PC-3 (cell line): Measurements from ENCODE around the gene TUBA4A. TPM values are rescaled to one million over a fixed set of nuclear protein-coding genes. Genes with fewer than 3 reads are reported as not detected.
A peak's percentile ranks its signal among the peaks of the same experiment; 100 is the strongest.

Source experiments
- ATAC-seq: fragments of 200-7000 bp; cut with Tn5 transposase; 2 replicates; pipeline ENCODE4 v1.9.1; 2020; ENCODE audit warnings: mild to moderate bottlenecking, moderate library complexity
- BruUV-seq: library from RNA; stranded (reverse); fragments of 400-500 nt; replicated peaks from 2 replicates; lab custom pipeline; 2021; lab: Mats Ljungman, UMichigan
- CTCF ChIA-PET: fragments of 300-600 bp; sonication (Branson Sonifier 250); formaldehyde crosslinking; loops from one replicate; lab custom pipeline; 2022; ENCODE audit warnings: antibody characterized with exemption; lab: Charles Lee
- POLR2A ChIA-PET: fragments of 300-600 bp; sonication (Branson Sonifier 250); formaldehyde crosslinking; loops from one replicate; lab custom pipeline; 2022; ENCODE audit warnings: antibody characterized with exemption; ENCODE audit not compliant: unreplicated experiment; lab: Charles Lee
- DNase-seq: peaks from one replicate; pipeline ENCODE4 v3.0.0-alpha.2; 2015
- H2AFZ ChIP-seq: fragments of 300-600 bp; sonication (generic); 2 replicates; pipeline ENCODE4 v1.6.0; 2016; ENCODE audit warnings: antibody characterized with exemption, low read length
- H3F3A ChIP-seq: fragments of 300-600 bp; sonication (generic); one replicate; pipeline ENCODE4 v1.6.0; 2017; ENCODE audit warnings: antibody characterized with exemption, low read length, control low read depth, mild to moderate bottlenecking; ENCODE audit not compliant: unreplicated experiment
- H3K27ac ChIP-seq: fragments of 300-600 bp; sonication (generic); 2 replicates; pipeline ENCODE4 v1.5.1; 2016; ENCODE audit warnings: mild to moderate bottlenecking, low read length
- H3K27me3 ChIP-seq: fragments of 300-600 bp; sonication (generic); 2 replicates; pipeline ENCODE4 v1.6.1; 2016; ENCODE audit warnings: low read length, mixed read lengths
- H3K36me3 ChIP-seq: fragments of 300-600 bp; sonication (generic); 2 replicates; pipeline ENCODE4 v1.6.1; 2016; ENCODE audit warnings: low read depth, mixed run types, low read length, mixed read lengths
- H3K4me1 ChIP-seq: fragments of 300-600 bp; sonication (generic); 2 replicates; pipeline ENCODE4 v1.5.1; 2016; ENCODE audit warnings: low read length; ENCODE audit not compliant: insufficient read depth
- H3K4me2 ChIP-seq: fragments of 300-600 bp; sonication (generic); 2 replicates; pipeline ENCODE4 v1.6.0; 2016; ENCODE audit warnings: low read length
- H3K4me3 ChIP-seq: fragments of 300-600 bp; sonication (generic); 2 replicates; pipeline ENCODE4 v1.5.1; 2016; ENCODE audit warnings: mild to moderate bottlenecking, low read length, mixed read lengths
- H3K79me2 ChIP-seq: fragments of 300-600 bp; sonication (generic); 2 replicates; pipeline ENCODE4 v1.6.1; 2017; ENCODE audit warnings: low read length, mixed read lengths
- H3K9ac ChIP-seq: fragments of 300-600 bp; sonication (generic); 2 replicates; pipeline ENCODE4 v1.6.0; 2016; ENCODE audit warnings: mild to moderate bottlenecking, low read length
- H3K9me2 ChIP-seq: fragments of 300-600 bp; sonication (generic); replicated peaks from 2 replicates; pipeline ENCODE4 v1.6.1; 2016; ENCODE audit warnings: mixed run types, low read length, mixed read lengths
- H3K9me3 ChIP-seq: fragments of 300-600 bp; sonication (generic); 2 replicates; pipeline ENCODE4 v1.6.1; 2016; ENCODE audit warnings: low read length, mixed read lengths
- H4K20me1 ChIP-seq: fragments of 300-600 bp; sonication (generic); 2 replicates; pipeline ENCODE4 v1.6.1; 2016; ENCODE audit warnings: low read length, mixed read lengths
- EZH2 ChIP-seq: fragments of 300-600 bp; sonication (generic); IDR thresholded peaks from one replicate; pipeline ENCODE4 v1.6.1; 2017; ENCODE audit warnings: antibody characterized with exemption, mild to moderate bottlenecking, low read length; ENCODE audit not compliant: unreplicated experiment
- EZH2phosphoT487 ChIP-seq: fragments of 300-600 bp; sonication (generic); IDR thresholded peaks from 2 replicates; pipeline ENCODE4 v1.6.1; 2018; ENCODE audit warnings: mild to moderate bottlenecking, antibody characterized with exemption, low read length, borderline replicate concordance
- intact Hi-C: fragments of 100-400 bp; cut with micrococcal nuclease; formaldehyde crosslinking; loops from 2 replicates; pipeline ENCODE4 v1.9.0; 2023
- total RNA-seq: library from RNA; depleted of rRNA; stranded (reverse); fragments of >200 nt; gene quantifications from 2 replicates; pipeline ENCODE4 v1.2.3, GENCODE V29; 2014
- TF ChIP-seq, protein P1 (sequence below): fragments of 300-600 bp; sonication (generic); conservative IDR thresholded peaks from 2 replicates; pipeline ENCODE4 v1.5.1; 2017; ENCODE audit warnings: antibody characterized with exemption, low read depth, mild to moderate bottlenecking, low read length

The TUBA4A gene
- total RNA-seq, 1 experiment from 2014 or later = 75.4 TPM

DNA sequence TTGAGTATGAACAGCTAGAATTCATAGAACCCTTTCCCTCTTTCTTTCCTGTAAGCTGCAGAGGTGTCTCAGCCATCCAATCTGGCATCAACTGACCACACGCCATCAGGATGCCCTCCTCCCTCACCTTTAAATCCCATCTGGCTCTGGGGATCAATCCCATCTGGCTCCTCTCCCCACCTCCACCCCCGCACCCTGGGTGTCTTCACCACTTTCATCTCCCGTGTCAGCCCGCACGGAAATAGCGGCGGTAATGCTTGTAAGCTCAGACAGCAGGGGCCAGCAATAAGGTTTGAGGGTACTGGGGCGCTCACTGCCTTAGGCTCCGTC, 1.2 kb downstream of the TUBA4A start:
- H3F3A ChIP-seq = peaks cover 5% of the 10 kb centered on the region
- H3K9me2 ChIP-seq = no peaks in the 10 kb centered on the region
- H3K4me2 ChIP-seq = peak overlapping the region; percentile 90
- intact Hi-C loops = no loop called here
- TF ChIP-seq, protein P1, sequence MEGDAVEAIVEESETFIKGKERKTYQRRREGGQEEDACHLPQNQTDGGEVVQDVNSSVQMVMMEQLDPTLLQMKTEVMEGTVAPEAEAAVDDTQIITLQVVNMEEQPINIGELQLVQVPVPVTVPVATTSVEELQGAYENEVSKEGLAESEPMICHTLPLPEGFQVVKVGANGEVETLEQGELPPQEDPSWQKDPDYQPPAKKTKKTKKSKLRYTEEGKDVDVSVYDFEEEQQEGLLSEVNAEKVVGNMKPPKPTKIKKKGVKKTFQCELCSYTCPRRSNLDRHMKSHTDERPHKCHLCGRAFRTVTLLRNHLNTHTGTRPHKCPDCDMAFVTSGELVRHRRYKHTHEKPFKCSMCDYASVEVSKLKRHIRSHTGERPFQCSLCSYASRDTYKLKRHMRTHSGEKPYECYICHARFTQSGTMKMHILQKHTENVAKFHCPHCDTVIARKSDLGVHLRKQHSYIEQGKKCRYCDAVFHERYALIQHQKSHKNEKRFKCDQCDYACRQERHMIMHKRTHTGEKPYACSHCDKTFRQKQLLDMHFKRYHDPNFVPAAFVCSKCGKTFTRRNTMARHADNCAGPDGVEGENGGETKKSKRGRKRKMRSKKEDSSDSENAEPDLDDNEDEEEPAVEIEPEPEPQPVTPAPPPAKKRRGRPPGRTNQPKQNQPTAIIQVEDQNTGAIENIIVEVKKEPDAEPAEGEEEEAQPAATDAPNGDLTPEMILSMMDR = no peak
- TF ChIP-seq EZH2phosphoT487 (no peak), EZH2 (no peak)
- H3K9ac ChIP-seq = peak overlapping the region; percentile 62
- H3K27me3 ChIP-seq = no peaks in the 10 kb centered on the region
- CTCF ChIA-PET = no interaction called here
- no peak for ATAC-seq
- H3K9me3 ChIP-seq = no peaks in the 10 kb centered on the region
- peak overlapping the region; percentile 79 for H2AFZ ChIP-seq
- peaks cover 14% of the 10 kb centered on the region for H3K36me3 ChIP-seq
- no TSS peak for BruUV-seq
- H3K4me3 ChIP-seq = peak overlapping the region; percentile 74
- DNase-seq = no peak
- H3K79me2 ChIP-seq = peaks cover 36% of the 10 kb centered on the region
- H4K20me1 ChIP-seq = no peaks in the 10 kb centered on the region
- H3K27ac ChIP-seq = peak overlapping the region; percentile 33
- H3K4me1 ChIP-seq = peaks cover 53% of the 10 kb centered on the region
- POLR2A ChIA-PET = interaction anchor here (0.5 to 0.6 kb wide), 5 partner anchors 21 to 646 kb away, joined by 3 to 23 read pairs (median 7); no protein-coding TSS in a partner anchor

DNA sequence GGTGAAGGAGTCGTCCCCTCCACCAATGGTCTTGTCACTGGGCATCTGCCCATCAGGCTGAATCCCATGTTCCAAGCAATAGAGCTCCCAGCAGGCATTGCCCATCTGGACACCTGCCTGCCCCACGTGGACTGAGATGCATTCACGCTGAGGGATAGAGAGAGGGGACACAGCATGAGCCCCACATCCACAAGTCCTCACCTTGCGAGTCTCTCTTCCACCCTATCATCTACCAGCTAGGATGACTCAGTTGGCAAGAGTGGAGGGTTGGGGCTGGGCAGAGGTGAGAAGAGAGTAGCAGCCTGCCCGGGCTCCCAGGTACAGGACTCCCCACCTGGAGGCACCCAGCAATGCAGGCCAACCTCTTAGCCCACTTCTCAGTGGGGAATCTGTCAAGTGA, 1.6 kb downstream of the TUBA4A start:
- H3K4me2 ChIP-seq = peak overlapping the region; percentile 90
- ATAC-seq (no peak), DNase-seq (peak; percentile 47)
- no peaks in the 10 kb centered on the region for H3K9me3 ChIP-seq
- peaks cover 14% of the 10 kb centered on the region for H3K36me3 ChIP-seq
- H3K27me3 ChIP-seq = no peaks in the 10 kb centered on the region
- peaks cover 57% of the 10 kb centered on the region for H3K4me1 ChIP-seq
- H3K9me2 ChIP-seq = no peaks in the 10 kb centered on the region
- TF ChIP-seq EZH2 (no peak), EZH2phosphoT487 (no peak)
- TF ChIP-seq, protein P1 = no peak
- ChIA-PET CTCF (no interaction called here), POLR2A (interaction anchor here (0.5 kb wide), 1 partner anchor 136 kb away, joined by 3 read pairs; no protein-coding TSS in a partner anchor)
- H3F3A ChIP-seq = peaks cover 5% of the 10 kb centered on the region
- no peak overlapping the region for H3K27ac ChIP-seq
- H4K20me1 ChIP-seq = no peaks in the 10 kb centered on the region
- H3K79me2 ChIP-seq = peaks cover 40% of the 10 kb centered on the region
- intact Hi-C loops = no loop called here
- H3K4me3 ChIP-seq = peak overlapping the region; percentile 74
- no peak overlapping the region for H2AFZ ChIP-seq
- no peak overlapping the region for H3K9ac ChIP-seq
- BruUV-seq = no TSS peak

DNA sequence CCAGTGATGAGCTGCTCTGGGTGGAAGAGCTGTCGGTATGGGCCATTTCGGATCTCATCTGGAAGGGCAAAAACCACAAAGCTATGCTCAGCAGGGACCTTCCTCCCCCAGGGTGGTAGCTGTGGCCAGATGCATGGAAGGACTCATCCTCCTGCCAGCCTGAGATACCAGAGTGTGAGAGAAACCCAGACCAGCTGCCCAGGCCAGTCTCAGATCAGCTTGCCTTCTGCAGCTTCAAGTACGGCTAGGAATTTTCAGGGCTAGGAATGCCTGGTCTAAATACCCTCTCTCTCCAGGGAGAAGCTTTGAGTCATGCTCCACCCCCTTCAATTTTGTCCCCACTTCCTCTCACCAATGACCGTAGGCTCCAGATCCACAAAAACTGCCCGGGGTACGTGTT, 2.1 kb downstream of the TUBA4A start:
- Histone ChIP-seq H3K4me1 (peaks cover 59% of the 10 kb centered on the region), H3K27me3 (no peaks in the 10 kb centered on the region), H4K20me1 (no peaks in the 10 kb centered on the region), H3K36me3 (peaks cover 14% of the 10 kb centered on the region), H3K4me3 (no peak overlapping the region), H3K9me2 (no peaks in the 10 kb centered on the region), H3K79me2 (peaks cover 44% of the 10 kb centered on the region), H2AFZ (no peak overlapping the region), H3K27ac (no peak overlapping the region), H3K9me3 (no peaks in the 10 kb centered on the region), H3K9ac (no peak overlapping the region), H3K4me2 (peak overlapping the region; percentile 90), H3F3A (peaks cover 5% of the 10 kb centered on the region)
- no TSS peak for BruUV-seq
- intact Hi-C loops = no loop called here
- no peak for TF ChIP-seq EZH2
- no peak for TF ChIP-seq EZH2phosphoT487
- TF ChIP-seq, protein P1 = no peak
- DNase-seq (no peak), ATAC-seq (no peak)
- CTCF ChIA-PET = interaction anchor here (0.6 kb wide), 1 partner anchor 179 kb away, joined by 3 read pairs; no protein-coding TSS in a partner anchor
- POLR2A ChIA-PET = interaction anchor here (0.6 kb wide), 1 partner anchor 546 kb away, joined by 3 read pairs; no protein-coding TSS in a partner anchor
